Measurements from ENCODE around the gene HAVCR2. TPM values are rescaled to one million over a fixed set of nuclear protein-coding genes. Genes with fewer than 3 reads are reported as not detected.

The HAVCR2 gene
- total RNA-seq, 1 experiment from 2014 or later: not detected

- Histone ChIP-seq H4K20me1 (ENCODE audit: control insufficient read depth, insufficient read depth, insufficient read length) (no peaks in the 10 kb centered on the region), H3K79me2 (ENCODE audit: insufficient read depth, low read length) (no peaks in the 10 kb centered on the region), H2BK20ac (ENCODE audit: low read depth, low read length, poor library complexity, severe bottlenecking) (no peak overlapping the region), H3K56ac (ENCODE audit: insufficient read length, low read depth, low read length) (no peak overlapping the region), H4K91ac (ENCODE audit: insufficient read length, low read depth, low read length) (no peak overlapping the region), H3K4me1 (ENCODE audit: insufficient read depth, low read length) (no peaks in the 10 kb centered on the region), H3K23ac (ENCODE audit: insufficient read length, low read depth, low read length) (no peak overlapping the region), H3K4me2 (ENCODE audit: insufficient read depth, insufficient read length, low read length) (no peak overlapping the region), H3K79me1 (ENCODE audit: insufficient read depth, low read depth, low read length, poor library complexity, severe bottlenecking) (no peaks in the 10 kb centered on the region), H3K27me3 (ENCODE audit: insufficient read depth, low read length) (no peaks in the 10 kb centered on the region), H3K23me2 (ENCODE audit: insufficient read length, low read depth, low read length, poor library complexity, severe bottlenecking) (no peaks in the 10 kb centered on the region), H3K9me3 (ENCODE audit: control insufficient read depth, low read depth, low read length) (no peaks in the 10 kb centered on the region), H2AK5ac (ENCODE audit: insufficient read length, low read length) (no peak overlapping the region), H2BK15ac (ENCODE audit: low read depth, low read length) (no peak overlapping the region), H3K4ac (ENCODE audit: low read depth, low read length) (no peak overlapping the region), H2BK120ac (ENCODE audit: low read depth, low read length, poor library complexity, severe bottlenecking) (no peak overlapping the region), H2AFZ (ENCODE audit: low read length) (no peak overlapping the region), H4K5ac (ENCODE audit: insufficient read length, low read depth, low read length) (no peak overlapping the region), H3K14ac (ENCODE audit: insufficient read depth, low read length) (no peak overlapping the region), H2BK5ac (ENCODE audit: insufficient read length, low read length) (no peak overlapping the region), H3K27ac (ENCODE audit: insufficient read length, low read depth, low read length) (no peak overlapping the region), H3T11ph (ENCODE audit: low read length) (no peak overlapping the region), H3K9ac (ENCODE audit: extremely low read depth, insufficient read length, low read length) (no peak overlapping the region), H4K8ac (replicated peaks; ENCODE audit: insufficient read length, low read depth, low read length) (no peak overlapping the region), H2BK12ac (ENCODE audit: insufficient read length, low read depth, low read length) (no peak overlapping the region), H3K18ac (ENCODE audit: insufficient read length, low read depth, low read length) (no peak overlapping the region)
- H3K9me3 Mint-ChIP-seq: no peaks in the 10 kb centered on the region
- H3K27me3 Mint-ChIP-seq (ENCODE audit: low read depth): no peaks in the 10 kb centered on the region
- H3K4me3 Mint-ChIP-seq: no peak overlapping the region
- H3K36me3 Mint-ChIP-seq (ENCODE audit: insufficient read depth in 1 of 3, low read depth in 3 of 3): no peaks in the 10 kb centered on the region
- TF ChIP-seq CTCF (conservative IDR thresholded peaks at IDR 0.05): no peak
- no peak for DNase-seq
- H3K27ac Mint-ChIP-seq: no peak overlapping the region
- H3K4me1 Mint-ChIP-seq: peaks cover 5% of the 10 kb centered on the region in 2 experiments; a peak in 3 of 4 replicates
Observed at GRCh38 chr5:157115012-157115411, 6.2 kb upstream of the HAVCR2 start.
